Measurements from ENCODE around the gene TRIM63.

- no peak for TF ChIP-seq CTCF (IDR thresholded peaks at IDR 0.05)
- TF ChIP-seq PRDM15 (CRISPR knock-in tag; IDR thresholded peaks at IDR 0.05) = no peak
- no peak for TF ChIP-seq ATF2 (CRISPR knock-in tag; IDR thresholded peaks at IDR 0.05; ENCODE audit: borderline replicate concordance, low read depth)
- TF ChIP-seq ZNF512 (CRISPR knock-in tag; IDR thresholded peaks at IDR 0.05; ENCODE audit: borderline replicate concordance) = no peak
These were observed 2.5 kb upstream of the TRIM63 start for GRCh38 chr1:26069941-26070295.
